GM21381 (cell line): Measurements from ENCODE around the gene ATP6V0C.
A peak's percentile ranks its signal among the peaks of the same experiment; 100 is the strongest.
"Not testable (repeated sequence)": the region's sequence is repeated elsewhere in the genome, so short reads cannot be mapped to it uniquely, and the experiment has no call there.

Experiments
- ATAC-seq: cut with Tn5 transposase; IDR thresholded peaks from one replicate; pipeline ENCODE4 v1.9.1; 2021; ENCODE audit warnings: mild to moderate bottlenecking, moderate library complexity; ENCODE audit not compliant: unreplicated experiment

ATP6V0C gene

DNA sequence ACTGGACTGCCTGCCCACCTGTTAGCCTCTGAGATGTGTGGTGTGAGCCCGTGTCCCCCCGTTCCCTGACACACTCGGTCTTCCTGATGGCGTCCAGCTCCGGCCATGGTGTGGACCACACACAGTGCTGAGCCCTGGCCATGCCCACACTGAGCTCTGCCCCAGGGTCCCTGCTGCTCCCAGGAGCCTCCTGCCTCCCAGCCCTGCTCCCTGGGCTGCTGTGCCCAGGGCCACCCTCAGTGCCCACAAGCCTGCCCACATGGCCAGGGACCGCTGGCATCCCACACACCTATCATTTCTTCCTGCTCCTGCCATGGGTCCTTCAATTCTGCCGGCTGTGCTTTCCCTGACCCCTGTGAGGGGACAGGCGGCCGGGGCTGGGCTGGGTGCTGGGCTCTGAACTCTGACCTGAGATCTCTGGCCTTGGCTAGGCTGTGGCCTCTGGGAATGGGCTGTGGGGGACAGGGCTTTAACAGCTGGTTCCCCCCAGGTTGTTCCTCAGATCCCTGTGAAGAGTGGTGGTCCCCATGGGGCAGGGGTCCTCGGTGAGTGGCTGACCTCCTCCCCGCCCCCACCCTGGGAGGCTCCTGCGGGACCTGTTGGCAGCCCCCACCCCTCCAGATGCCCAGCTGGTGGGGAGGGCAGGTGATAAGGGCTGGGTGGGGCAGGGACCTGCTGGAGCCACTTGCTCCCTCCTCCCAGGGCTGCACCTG, 13.5 kb downstream of the ATP6V0C start:
- no peak for ATAC-seq

DNA sequence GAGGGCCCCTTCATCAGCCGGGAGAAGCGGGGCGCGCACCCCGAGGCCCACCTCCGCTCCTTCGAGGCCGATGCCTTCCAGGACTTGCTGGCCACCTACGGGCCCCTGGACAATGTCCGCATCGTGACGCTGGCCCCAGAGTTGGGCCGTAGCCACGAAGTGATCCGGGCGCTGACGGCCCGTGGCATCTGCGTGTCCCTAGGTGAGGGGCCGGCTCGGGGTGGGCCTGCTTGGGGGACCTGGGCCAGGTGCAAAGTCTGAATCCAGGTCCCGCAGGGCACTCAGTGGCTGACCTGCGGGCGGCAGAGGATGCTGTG, 14.0 kb downstream of the ATP6V0C start:
- no peak for ATAC-seq

GRCh38 chr16:2528161-2529060, 14.7 kb downstream of the ATP6V0C start:
- no peak for ATAC-seq

GRCh38 chr16:2529061-2529931, 15.5 kb downstream of the ATP6V0C start:
- ATAC-seq, result no peak

- ATAC-seq, result no peak
Observed at GRCh38 chr16:2529961-2530628, 16.3 kb downstream of the ATP6V0C start.

GRCh38 chr16:2530629-2531318, 17.0 kb downstream of the ATP6V0C start:
- no peak for ATAC-seq

GRCh38 chr16:2531371-2531695, 17.6 kb downstream of the ATP6V0C start, which contains the start of gene CEMP1:
Gene CEMP1, minus strand, starts transcription at chr16:2531408. Its CDS starts 335 bp downstream, at chr16:2531073.
- ATAC-seq, result no peak

DNA sequence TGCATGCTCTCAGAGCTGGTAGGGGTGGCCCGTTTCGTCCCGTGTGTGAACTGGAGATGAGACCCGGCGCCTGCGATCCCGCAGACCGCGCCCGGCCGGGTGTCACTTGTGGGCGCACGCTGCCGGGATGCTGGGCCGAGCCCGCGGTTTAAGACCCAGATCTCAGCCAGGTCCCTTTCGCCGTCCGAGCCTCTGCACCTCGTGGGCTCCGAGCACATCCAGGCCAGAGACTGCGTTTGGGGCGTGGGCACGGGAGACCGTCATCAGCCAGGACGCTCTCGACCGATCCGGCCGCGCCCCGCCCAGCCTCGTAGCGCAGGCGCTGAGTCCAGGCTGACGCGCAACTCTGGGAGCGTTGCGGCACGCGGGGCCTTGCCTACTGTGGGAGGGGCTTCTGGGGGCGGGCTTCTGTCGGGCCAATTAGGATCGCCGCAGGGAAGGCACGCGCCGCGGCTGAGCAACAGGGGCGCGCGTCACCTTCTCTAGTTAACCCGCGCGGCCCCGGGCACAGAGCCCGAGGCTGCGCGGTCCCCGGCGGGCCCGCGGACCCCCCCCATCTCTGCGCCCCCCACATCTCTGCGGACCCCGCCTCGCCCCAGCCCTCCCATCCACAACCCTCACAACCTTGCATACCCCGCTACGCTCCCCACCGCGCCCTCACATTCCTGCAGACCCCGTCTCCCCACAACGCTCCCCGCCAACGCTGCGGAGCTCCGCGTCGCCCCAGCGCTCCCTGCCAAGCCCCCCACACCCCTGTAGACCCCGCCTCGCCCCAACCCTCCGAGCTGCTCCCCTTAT, 18.1 kb downstream of the ATP6V0C start:
- peak; percentile 84 for ATAC-seq

- no peak for ATAC-seq
Observed at GRCh38 chr16:2532494-2533141, 18.9 kb downstream of the ATP6V0C start.

DNA sequence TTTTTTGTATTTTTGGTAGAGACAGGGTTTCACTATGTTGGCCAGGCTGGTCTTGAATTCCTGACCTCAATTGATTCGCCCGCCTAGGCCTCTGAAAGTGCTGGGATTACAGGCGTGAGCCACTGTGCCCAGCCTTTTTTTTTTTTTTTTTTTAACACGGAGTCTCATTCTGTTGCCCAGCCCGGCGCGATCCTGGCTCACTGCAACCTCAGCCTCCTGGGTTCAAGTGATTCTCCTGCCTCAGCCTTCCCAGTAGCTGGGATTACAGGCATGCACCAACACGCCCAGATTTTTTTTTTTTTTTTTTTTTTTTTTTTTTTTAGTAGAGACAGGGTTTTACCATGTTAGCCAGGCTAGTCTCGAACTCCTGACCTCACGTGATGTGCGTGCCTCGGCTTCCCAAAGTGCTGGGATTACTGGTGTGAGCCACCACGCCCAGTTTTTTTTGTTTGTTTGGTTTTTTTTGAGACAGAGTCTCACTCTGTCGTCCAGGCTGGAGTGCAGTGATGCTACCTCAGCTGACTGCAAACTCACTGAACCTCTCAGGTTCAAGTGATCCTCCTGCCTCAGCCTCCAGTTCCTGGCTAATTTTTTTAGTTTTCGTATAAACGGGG, 19.5 kb downstream of the ATP6V0C start:
- not testable (repeated sequence) for ATAC-seq

- ATAC-seq, result no peak
Observed at GRCh38 chr16:2533912-2534311, 20.2 kb downstream of the ATP6V0C start.

DNA sequence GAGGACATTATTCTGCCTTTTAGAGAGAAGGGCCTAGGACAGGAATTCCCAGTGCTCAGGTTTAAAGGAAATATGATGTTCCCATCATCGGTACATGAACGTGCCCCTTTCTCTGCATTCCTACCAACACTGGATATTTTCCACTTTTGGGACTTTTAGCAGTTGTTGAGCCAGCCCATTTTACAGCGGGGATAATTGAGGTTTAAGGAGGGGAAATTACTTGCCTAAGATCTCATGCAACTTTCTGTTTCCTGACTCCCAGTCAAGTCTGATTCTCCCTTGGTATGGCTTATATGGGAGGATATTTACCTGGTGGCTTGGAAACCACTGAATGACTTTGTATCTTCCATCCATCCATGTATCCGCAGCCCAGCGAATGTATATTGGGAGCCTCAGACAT, 20.6 kb downstream of the ATP6V0C start:
- ATAC-seq, result not testable (repeated sequence)

DNA sequence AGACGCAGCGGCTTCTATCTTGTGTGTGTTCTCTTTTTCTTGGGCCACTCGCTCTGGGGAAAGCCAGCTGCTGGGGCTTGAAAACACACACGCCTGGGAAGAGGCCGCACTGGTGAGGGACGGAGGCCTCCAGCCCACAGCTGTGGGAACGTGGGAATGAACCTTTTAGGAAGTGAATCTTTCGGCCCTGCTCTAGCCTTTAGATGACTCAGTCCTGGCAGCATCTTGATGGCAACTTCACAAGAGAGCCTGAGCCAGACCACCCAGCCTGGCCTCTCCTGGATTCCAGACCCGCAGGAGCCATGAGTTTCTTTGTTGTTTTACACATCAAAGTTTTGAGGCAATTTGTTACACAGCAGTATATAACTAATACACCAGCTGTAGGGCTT, 21.9 kb downstream of the ATP6V0C start:
- ATAC-seq, result no peak

- ATAC-seq, result peak; percentile 81
Observed at GRCh38 chr16:2537451-2538379, 24.0 kb downstream of the ATP6V0C start, which contains the start of gene PDPK1. Gene PDPK1, plus strand, starts transcription at chr16:2538021. Its CDS starts 92 bp downstream, at chr16:2538113.

DNA sequence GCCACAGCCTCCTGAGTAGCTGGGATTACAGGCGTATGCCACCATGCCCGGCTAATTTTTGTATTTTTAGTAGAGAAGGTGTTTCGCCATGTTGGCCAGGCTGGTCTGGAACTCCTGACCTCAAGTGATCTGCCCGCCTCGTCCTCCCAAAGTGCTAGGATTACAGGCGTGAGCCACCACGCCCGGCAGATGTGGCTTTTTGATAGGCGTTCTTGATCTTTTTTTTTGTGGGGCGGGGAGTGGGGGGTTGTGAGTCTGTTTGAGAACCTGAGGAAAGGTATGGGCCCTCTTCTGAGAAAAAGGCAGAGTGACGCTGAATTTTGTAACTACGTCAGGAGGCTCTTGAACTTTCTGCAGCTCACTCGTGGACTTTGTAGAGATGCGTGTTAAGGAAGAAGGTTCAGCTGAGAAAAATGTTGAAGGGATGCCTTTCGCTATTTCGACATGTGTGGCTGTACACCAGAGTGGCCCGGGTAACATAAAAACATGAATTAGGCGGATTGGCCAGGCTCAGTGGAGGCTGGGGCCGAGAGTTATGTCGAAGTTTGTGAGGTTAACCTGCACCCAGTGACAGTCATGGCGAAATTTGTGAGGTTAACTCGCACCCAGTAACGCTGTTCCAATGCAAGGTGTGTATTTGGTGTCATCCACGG, 25.6 kb downstream of the ATP6V0C start:
- not testable (repeated sequence) for ATAC-seq

DNA sequence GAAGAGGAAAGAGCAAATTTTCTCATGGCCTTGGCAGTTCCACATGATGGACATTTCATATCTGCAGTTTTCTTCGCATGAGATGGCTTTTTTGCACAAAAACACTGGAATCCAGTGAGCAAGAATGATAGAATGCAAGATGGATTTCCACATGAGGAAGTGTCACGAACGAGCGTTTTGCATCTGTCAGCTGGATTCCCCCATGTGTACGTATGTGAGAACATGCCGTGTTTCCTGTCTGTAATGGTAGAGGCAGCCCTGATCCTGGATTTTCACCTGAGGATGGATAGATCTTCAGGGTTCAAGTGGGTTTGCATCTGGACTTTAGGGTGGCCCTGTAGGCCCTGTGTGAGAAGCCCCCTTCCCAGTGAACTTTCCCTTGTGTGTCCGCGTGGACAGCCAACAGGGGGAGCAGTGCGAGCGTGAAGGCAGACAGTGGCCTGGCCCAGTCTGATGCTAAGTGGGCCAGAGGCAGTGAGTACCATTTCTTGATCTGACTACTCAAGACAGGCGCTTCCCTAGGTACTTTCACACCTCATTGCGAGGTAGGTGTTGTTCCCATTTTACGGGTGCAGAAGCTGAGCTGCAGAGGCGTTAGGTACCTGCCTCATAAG, 26.2 kb downstream of the ATP6V0C start:
- ATAC-seq, result not testable (repeated sequence)
